Measurements from ENCODE around the gene CCNYL1.
"Not testable (repeated sequence)": the region's sequence is repeated elsewhere in the genome, so short reads cannot be mapped to it uniquely, and the experiment has no call there.

Gene CCNYL1

GRCh38 chr2:207743514-207743913 lies 32.1 kb downstream of the CCNYL1 start:
- DNase-seq = no peak

- no peak for DNase-seq
Observed at GRCh38 chr2:207744050-207744449, 32.6 kb downstream of the CCNYL1 start.

GRCh38 chr2:207744451-207744850 lies 33.0 kb downstream of the CCNYL1 start:
- no peak for DNase-seq

- no peak for DNase-seq
Observed at GRCh38 chr2:207746131-207746530, 34.7 kb downstream of the CCNYL1 start.

- DNase-seq = no peak
Observed at GRCh38 chr2:207747653-207748560, 36.5 kb downstream of the CCNYL1 start.

- no peak for DNase-seq
Observed at GRCh38 chr2:207748993-207749392, 37.6 kb downstream of the CCNYL1 start.

GRCh38 chr2:207749873-207750272 lies 38.4 kb downstream of the CCNYL1 start:
- no peak for DNase-seq

GRCh38 chr2:207750345-207750744 lies 38.9 kb downstream of the CCNYL1 start:
- no peak for DNase-seq

GRCh38 chr2:207750876-207751275 lies 39.4 kb downstream of the CCNYL1 start:
- no peak for DNase-seq

GRCh38 chr2:207753688-207754087 lies 42.2 kb downstream of the CCNYL1 start:
- not testable (repeated sequence) for DNase-seq

- DNase-seq = no peak
Observed at GRCh38 chr2:207754498-207755383, 43.3 kb downstream of the CCNYL1 start.

- DNase-seq = no peak
Observed at GRCh38 chr2:207758025-207758424, 46.6 kb downstream of the CCNYL1 start.

- DNase-seq = no peak
Observed at GRCh38 chr2:207759890-207760289, 48.5 kb downstream of the CCNYL1 start.

GRCh38 chr2:207760453-207760852 lies 49.0 kb downstream of the CCNYL1 start:
- DNase-seq = no peak

GRCh38 chr2:207761426-207761825 lies 50.0 kb downstream of the CCNYL1 start:
- DNase-seq = not testable (repeated sequence)

- DNase-seq = no peak
Observed at GRCh38 chr2:207762146-207762545, 50.7 kb downstream of the CCNYL1 start.

- DNase-seq = no peak
Observed at GRCh38 chr2:207763303-207763917, 52.0 kb downstream of the CCNYL1 start.

- DNase-seq = no peak
Observed at GRCh38 chr2:207764096-207764630, 52.7 kb downstream of the CCNYL1 start.

GRCh38 chr2:207765547-207765946 lies 54.1 kb downstream of the CCNYL1 start:
- no peak for DNase-seq

GRCh38 chr2:207766041-207766551 lies 54.7 kb downstream of the CCNYL1 start:
- DNase-seq = no peak

GRCh38 chr2:207766697-207767460 lies 55.4 kb downstream of the CCNYL1 start:
- DNase-seq = no peak

Measured in 8988T (cell line).